HepG2 (cell line): ENCODE measurements around the gene DYSF. TPM values are rescaled to one million over a fixed set of nuclear protein-coding genes. Genes with fewer than 3 reads are reported as not detected.

Experiments used
- ATAC-seq: fragments of 200-7000 bp; cut with Tn5 transposase; 3 replicates; pipeline ENCODE4 v1.9.1; 2020; ENCODE audit warnings: mild to moderate bottlenecking, moderate library complexity
- BruUV-seq: library from RNA; stranded (reverse); fragments of 400-500 nt; replicated peaks from 2 replicates; lab custom pipeline; 2021; lab: Mats Ljungman, UMichigan
- CTCF ChIA-PET: fragments of 300-600 bp; formaldehyde crosslinking; extraction: SDS; loops from one replicate; lab custom pipeline; 2021; ENCODE audit warnings: low total read pairs, inconsistent platforms, low intra/inter-chr PET ratio; lab: Yijun Ruan, JAX
- POLR2A ChIA-PET: fragments of 350-600 bp; sonication (Branson Sonifier 250); formaldehyde crosslinking; loops from one replicate; lab custom pipeline; 2020; ENCODE audit warnings: antibody characterized with exemption, inconsistent platforms; lab: Yijun Ruan, JAX
- DNase-seq: peaks from one replicate; pipeline ENCODE4 v3.0.0-alpha.2; 2015; ENCODE audit warnings: low spot score
- FAIRE-seq: peaks from 3 replicates; lab custom pipeline; 2011; peaks lifted over from hg19 to GRCh38; lab: Jason Lieb, UNC
- H2AFZ ChIP-seq: one replicate; pipeline ENCODE4 v1.6.1; 2011; ENCODE audit warnings: low read length, inconsistent platforms
- H3K27ac ChIP-seq: fragments of 300-600 bp; 3 replicates; pipeline ENCODE4 v1.8.0; 2011; ENCODE audit warnings: mixed run types, mild to moderate bottlenecking, mixed read lengths, low read length, inconsistent platforms; ENCODE audit not compliant: insufficient read depth; ENCODE audit errors: extremely low read length
- H3K27me3 ChIP-seq, 2 experiments: fragments of 200-600 bp in 1 of 2; 2 replicates in 1 of 2; 3 replicates in 1 of 2; pipeline versions ENCODE4 v1.6.0 to v1.8.0; 2011; ENCODE audit warnings: low read length in 2 of 2, mild to moderate bottlenecking in 2 of 2, moderate library complexity in 2 of 2, inconsistent platforms in 1 of 2; ENCODE audit not compliant: insufficient read depth in 2 of 2, control insufficient read depth in 1 of 2
- H3K36me3 ChIP-seq, 2 experiments: fragments of 200-600 bp in 1 of 2; replicated peaks in 1 of 2; 2 replicates in 1 of 2; 3 replicates in 1 of 2; pipeline versions ENCODE4 v1.5.1 to v1.8.0; 2011; ENCODE audit warnings: low read length in 2 of 2, inconsistent platforms in 1 of 2; ENCODE audit not compliant: insufficient read depth in 2 of 2, control insufficient read depth in 1 of 2
- H3K4me1 ChIP-seq: 2 replicates; pipeline ENCODE4 v1.5.1; 2012; ENCODE audit warnings: low read length, inconsistent platforms; ENCODE audit not compliant: insufficient read depth
- H3K4me2 ChIP-seq: 2 replicates; pipeline ENCODE4 v1.6.0; 2011; ENCODE audit warnings: low read depth, low read length, inconsistent platforms
- H3K4me3 ChIP-seq, 3 experiments: fragments of 200-600 bp in 1 of 3; sonication (generic), shearing (Covaris generic) in 1 of 3; replicated peaks in 1 of 3; 2 replicates each; pipeline ENCODE4 v1.5.1; 2011 to 2016; ENCODE audit warnings: low read length in 3 of 3, inconsistent platforms in 2 of 3, low read depth in 2 of 3, mild to moderate bottlenecking in 2 of 3, control low read depth in 1 of 3, mixed read lengths in 1 of 3; ENCODE audit not compliant: insufficient read depth in 1 of 3
- H3K79me2 ChIP-seq: one replicate; pipeline ENCODE4 v1.6.1; 2011; ENCODE audit warnings: low read length, inconsistent platforms; ENCODE audit not compliant: insufficient read depth
- H3K9ac ChIP-seq: 2 replicates; pipeline ENCODE4 v1.6.0; 2011; ENCODE audit warnings: mild to moderate bottlenecking, low read depth, low read length, inconsistent platforms; ENCODE audit not compliant: insufficient read depth
- H3K9me3 ChIP-seq: 2 replicates; pipeline ENCODE4 v1.5.1; 2012; ENCODE audit warnings: mild to moderate bottlenecking, low read length
- H4K20me1 ChIP-seq: 2 replicates; pipeline ENCODE4 v1.6.0; 2011; ENCODE audit warnings: inconsistent platforms, mild to moderate bottlenecking, low read length, moderate library complexity; ENCODE audit not compliant: insufficient read depth
- IRF2 ChIP-seq: IDR thresholded peaks from 2 replicates; pipeline ENCODE4 v1.6.1; 2018; ENCODE audit warnings: missing genetic modification reagents, missing compliant biosample characterization
- KLF9 ChIP-seq: IDR thresholded peaks from 2 replicates; pipeline ENCODE4 v1.6.1; 2016; ENCODE audit warnings: low read depth
- TRIM24 ChIP-seq: sonication (generic); formaldehyde crosslinking; IDR thresholded peaks from 2 replicates; pipeline ENCODE4 v1.8.0; 2022; ENCODE audit warnings: mild to moderate bottlenecking, missing genetic modification reagents
- ZBTB7B ChIP-seq: sonication (generic); formaldehyde crosslinking; IDR thresholded peaks from 2 replicates; pipeline ENCODE4 v1.4.0; 2020; ENCODE audit warnings: missing genetic modification reagents
- ZFAT ChIP-seq: sonication (generic); formaldehyde crosslinking; conservative IDR thresholded peaks from 2 replicates; pipeline ENCODE4 v1.8.1; 2023; ENCODE audit warnings: missing genetic modification reagents, inconsistent platforms
- ZSCAN20 ChIP-seq: sonication (generic); formaldehyde crosslinking; IDR thresholded peaks from 2 replicates; pipeline ENCODE4 v1.4.0; 2020; ENCODE audit warnings: missing genetic modification reagents, mild to moderate bottlenecking, borderline replicate concordance
- WGBS: methylation state at CpG from one replicate; pipeline ENCODE4 v1.1.6; 2017; ENCODE audit warnings: low lambda C conversion rate; 5-methylcytosine and 5-hydroxymethylcytosine counted together
- in situ Hi-C: cut with HindIII; loops from 2 replicates; pipeline ENCODE4 v1.10.0; 2017; ENCODE audit warnings: low pct_unique_long_range_greater_than_20kb; ENCODE audit not compliant: extremely low pct_ligation_motif_present
- intact Hi-C: fragments of 100-400 bp; cut with micrococcal nuclease; formaldehyde crosslinking; loops from one replicate; pipeline ENCODE4 v1.10.0; 2022; ENCODE audit not compliant: unreplicated experiment
- polyA plus RNA-seq, 8 experiments: library from polyadenylated mRNA; depleted of rRNA in 3 of 8; stranded (reverse) in 7 of 8; unstranded in 1 of 8; fragments of >200 nt; fragmentation: Illumina TruSeq in 4 of 8; extraction: Trizol in 4 of 8; gene quantifications; 2 replicates each; pipeline versions ENCODE4 v1.2.1 to v1.2.3, GENCODE V29; 2011 to 2016; ENCODE audit warnings: low read depth in 4 of 8, missing spikeins in 1 of 8, mixed read lengths in 1 of 8; ENCODE audit not compliant: insufficient read depth in 1 of 8
- total RNA-seq, 5 experiments: library from RNA; depleted of rRNA; stranded (reverse); fragments of >200 nt; fragmentation: Illumina TruSeq; extraction: Trizol; gene quantifications; 2 replicates each; pipeline ENCODE4 v1.2.3, GENCODE V29; 2016; ENCODE audit warnings: low read depth in 1 of 5
- TF ChIP-seq, protein P1 (sequence below): sonication (generic); formaldehyde crosslinking; IDR thresholded peaks from 2 replicates; pipeline ENCODE4 v1.5.1; 2020; ENCODE audit warnings: missing genetic modification reagents, mild to moderate bottlenecking, borderline replicate concordance
- TF ChIP-seq, protein P2 (sequence below): sonication (generic); formaldehyde crosslinking; IDR thresholded peaks from 2 replicates; pipeline ENCODE4 v1.5.0; 2020; ENCODE audit warnings: mild to moderate bottlenecking, missing genetic modification reagents

DYSF gene
- total and polyA plus RNA-seq, 2 of the 13 experiments (the other 11 are each of a cell fraction or from before 2014, with no cell fraction given): 0.15 to 2.4 TPM

DNA sequence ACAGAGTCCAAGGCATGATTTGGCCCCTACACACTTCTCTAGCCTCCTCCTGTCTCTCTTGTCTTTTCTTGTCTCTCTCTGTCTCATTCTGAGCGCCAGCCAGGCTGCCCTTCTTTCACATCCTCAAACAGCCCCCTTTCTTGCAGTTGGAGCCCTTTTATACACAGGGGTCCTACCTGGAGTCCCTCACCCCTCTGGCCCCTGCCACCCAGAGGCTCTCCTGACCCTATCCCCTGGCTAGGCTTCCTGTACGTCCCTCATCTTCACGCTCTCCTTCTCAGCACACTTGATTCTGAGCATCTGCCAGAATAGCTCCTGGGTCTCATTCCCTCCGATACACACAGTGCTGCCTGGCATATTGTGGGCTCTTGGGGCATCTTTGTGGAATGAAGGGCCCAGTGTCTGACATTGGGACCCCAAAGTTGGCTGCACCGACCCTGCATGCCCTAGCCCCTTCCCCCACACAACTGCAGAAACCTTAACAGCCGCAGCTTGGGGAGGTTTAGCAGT, 261.9 kb downstream of the DYSF start (continued):
- TF ChIP-seq, protein P1, sequence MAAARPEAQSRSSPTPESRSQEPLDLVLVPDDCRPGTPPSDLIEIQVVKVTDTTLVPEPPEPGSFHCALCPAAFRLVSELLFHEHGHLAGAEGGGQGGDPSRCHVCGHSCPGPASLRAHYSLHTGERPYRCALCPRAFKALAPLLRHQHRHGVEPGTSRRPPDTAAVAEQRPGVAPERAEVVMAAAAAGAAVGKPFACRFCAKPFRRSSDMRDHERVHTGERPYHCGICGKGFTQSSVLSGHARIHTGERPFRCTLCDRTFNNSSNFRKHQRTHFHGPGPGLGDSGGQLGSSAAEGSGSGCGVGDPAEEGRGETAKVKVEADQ (CRISPR knock-in tag): no peak
- TF ChIP-seq ZFAT (no peak), ZSCAN20 (CRISPR knock-in tag) (no peak)
- TF ChIP-seq, protein P2, sequence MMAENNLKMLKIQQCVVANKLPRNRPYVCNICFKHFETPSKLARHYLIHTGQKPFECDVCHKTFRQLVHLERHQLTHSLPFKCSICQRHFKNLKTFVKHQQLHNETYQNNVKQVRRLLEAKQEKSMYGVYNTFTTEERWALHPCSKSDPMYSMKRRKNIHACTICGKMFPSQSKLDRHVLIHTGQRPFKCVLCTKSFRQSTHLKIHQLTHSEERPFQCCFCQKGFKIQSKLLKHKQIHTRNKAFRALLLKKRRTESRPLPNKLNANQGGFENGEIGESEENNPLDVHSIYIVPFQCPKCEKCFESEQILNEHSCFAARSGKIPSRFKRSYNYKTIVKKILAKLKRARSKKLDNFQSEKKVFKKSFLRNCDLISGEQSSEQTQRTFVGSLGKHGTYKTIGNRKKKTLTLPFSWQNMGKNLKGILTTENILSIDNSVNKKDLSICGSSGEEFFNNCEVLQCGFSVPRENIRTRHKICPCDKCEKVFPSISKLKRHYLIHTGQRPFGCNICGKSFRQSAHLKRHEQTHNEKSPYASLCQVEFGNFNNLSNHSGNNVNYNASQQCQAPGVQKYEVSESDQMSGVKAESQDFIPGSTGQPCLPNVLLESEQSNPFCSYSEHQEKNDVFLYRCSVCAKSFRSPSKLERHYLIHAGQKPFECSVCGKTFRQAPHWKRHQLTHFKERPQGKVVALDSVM (CRISPR knock-in tag): no peak

DNA sequence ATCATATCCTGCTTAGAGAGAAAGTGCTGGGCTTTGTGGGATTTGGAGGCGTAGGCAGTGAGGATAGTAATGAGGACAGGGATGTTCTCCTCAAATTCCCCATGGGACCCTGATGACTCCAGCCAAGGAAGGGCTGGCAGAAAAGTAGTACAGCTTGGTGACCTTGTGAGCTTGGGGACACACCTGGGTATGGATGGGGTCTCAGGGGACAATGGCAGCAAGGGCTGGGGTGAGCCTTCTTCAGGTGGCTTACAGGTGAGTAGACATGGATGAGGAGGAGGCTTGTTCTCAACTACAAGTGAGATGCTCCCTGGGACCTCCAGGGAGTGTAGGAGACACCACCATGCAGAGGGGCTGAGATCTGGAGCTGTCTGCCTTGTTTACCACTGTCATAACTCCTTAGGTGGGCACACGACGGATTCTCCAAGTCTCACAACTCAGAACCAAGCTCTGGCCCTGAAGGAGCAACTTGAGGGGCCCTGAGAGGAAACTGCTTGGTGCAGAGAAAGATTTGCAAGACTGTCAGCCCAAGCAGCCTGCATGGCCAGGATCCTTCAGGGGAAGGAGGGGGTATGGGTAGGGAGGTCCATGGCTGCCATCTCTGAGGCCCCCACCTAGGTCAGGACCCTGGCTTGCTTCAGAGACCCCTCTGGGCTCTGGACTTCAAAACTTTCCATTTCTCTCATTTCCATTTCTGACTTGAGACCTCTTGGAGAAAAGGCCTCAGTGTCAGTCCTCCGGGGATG, 262.8 kb downstream of the DYSF start:
- WGBS: 45% methylated on average over 4 of the region's 4 CpGs
- CTCF ChIA-PET: no interaction called here
- Histone ChIP-seq H4K20me1 (no peaks in the 10 kb centered on the region), H3K9ac (no peak overlapping the region)
- TF ChIP-seq KLF9 (CRISPR knock-in tag) (no peak), IRF2 (CRISPR knock-in tag) (0 out of 2 replicates have a peak, but pooled peaks have one; percentile 2), TRIM24 (no peak), ZBTB7B (0 out of 2 replicates have a peak, but pooled peaks have one; percentile 3)
- TF ChIP-seq, all 625 proteins: peak for 2
- peaks cover 3 to 26% of the 10 kb centered on the region in 2 experiments; a peak in 4 of 5 replicates for H3K27me3 ChIP-seq
- H3K36me3 ChIP-seq: no peaks in the 10 kb centered on the region
- H3K79me2 ChIP-seq: no peaks in the 10 kb centered on the region
- DNase-seq (no peak), ATAC-seq (no peak), FAIRE-seq (no peak)
- H3K9me3 ChIP-seq: no peaks in the 10 kb centered on the region
- H3K4me1 ChIP-seq: peaks cover 87% of the 10 kb centered on the region
- in situ Hi-C loops: no loop called here
- no peak overlapping the region for H3K27ac ChIP-seq
- intact Hi-C loops: no loop called here
- peak overlapping the region in 1 of 3 experiments; percentile 28; a peak in 1 of 6 replicates for H3K4me3 ChIP-seq
- no peak overlapping the region for H2AFZ ChIP-seq
- peak overlapping the region; percentile 57 for H3K4me2 ChIP-seq
- POLR2A ChIA-PET: interaction anchor here (0.9 kb wide), 1 partner anchor 15 kb away, joined by 3 read pairs; no protein-coding TSS in a partner anchor
- BruUV-seq: no TSS peak
